GM10266 (cell line): ENCODE results near the gene PLXDC1.
A peak's percentile ranks its signal among the peaks of the same experiment; 100 is the strongest.

Experiments used
- DNase-seq: peaks from one replicate; pipeline ENCODE4 v3.0.0; 2012; ENCODE audit errors: extremely low spot score
- TF ChIP-seq, protein P1 (sequence below): IDR thresholded peaks from 2 replicates; pipeline ENCODE4 v1.5.1; 2012; ENCODE audit warnings: mild to moderate bottlenecking, low read depth; ENCODE audit not compliant: control insufficient read depth, insufficient read depth; ENCODE audit errors: missing control alignments

The PLXDC1 gene

GRCh38 chr17:39082482-39082881 is 69.0 kb downstream of the PLXDC1 start:
- TF ChIP-seq, protein P1, sequence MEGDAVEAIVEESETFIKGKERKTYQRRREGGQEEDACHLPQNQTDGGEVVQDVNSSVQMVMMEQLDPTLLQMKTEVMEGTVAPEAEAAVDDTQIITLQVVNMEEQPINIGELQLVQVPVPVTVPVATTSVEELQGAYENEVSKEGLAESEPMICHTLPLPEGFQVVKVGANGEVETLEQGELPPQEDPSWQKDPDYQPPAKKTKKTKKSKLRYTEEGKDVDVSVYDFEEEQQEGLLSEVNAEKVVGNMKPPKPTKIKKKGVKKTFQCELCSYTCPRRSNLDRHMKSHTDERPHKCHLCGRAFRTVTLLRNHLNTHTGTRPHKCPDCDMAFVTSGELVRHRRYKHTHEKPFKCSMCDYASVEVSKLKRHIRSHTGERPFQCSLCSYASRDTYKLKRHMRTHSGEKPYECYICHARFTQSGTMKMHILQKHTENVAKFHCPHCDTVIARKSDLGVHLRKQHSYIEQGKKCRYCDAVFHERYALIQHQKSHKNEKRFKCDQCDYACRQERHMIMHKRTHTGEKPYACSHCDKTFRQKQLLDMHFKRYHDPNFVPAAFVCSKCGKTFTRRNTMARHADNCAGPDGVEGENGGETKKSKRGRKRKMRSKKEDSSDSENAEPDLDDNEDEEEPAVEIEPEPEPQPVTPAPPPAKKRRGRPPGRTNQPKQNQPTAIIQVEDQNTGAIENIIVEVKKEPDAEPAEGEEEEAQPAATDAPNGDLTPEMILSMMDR: no peak
- no peak for DNase-seq

GRCh38 chr17:39081851-39082250 is 69.6 kb downstream of the PLXDC1 start:
- TF ChIP-seq, protein P1: no peak
- no peak for DNase-seq

GRCh38 chr17:39080421-39081078 is 70.9 kb downstream of the PLXDC1 start:
- TF ChIP-seq, protein P1: no peak
- DNase-seq: no peak

- no peak for DNase-seq
- TF ChIP-seq, protein P1: no peak
Measured at GRCh38 chr17:39079836-39080235, 71.6 kb downstream of the PLXDC1 start.

DNA sequence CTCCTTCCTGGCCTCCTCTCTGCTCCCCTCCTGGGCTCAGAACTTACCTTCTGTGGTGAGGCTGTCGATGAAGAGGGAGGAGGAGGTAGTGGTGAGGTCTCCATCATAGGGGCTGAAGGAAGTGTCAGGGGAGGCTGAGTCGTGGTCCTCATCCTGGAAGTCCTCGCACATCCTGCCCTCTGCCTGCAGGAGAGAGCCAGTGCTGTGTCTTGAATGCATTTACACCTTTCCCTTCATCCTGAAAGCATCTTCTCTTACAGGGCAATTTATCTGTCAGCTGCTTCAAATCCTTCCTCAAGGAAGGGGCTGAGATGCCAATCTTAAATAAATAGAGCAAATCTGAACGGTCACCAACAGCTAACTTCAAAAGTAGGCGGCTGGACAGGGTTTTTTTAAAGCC is 73.6 kb downstream of the PLXDC1 start:
- no peak for DNase-seq
- TF ChIP-seq, protein P1: peak; percentile 8

DNA sequence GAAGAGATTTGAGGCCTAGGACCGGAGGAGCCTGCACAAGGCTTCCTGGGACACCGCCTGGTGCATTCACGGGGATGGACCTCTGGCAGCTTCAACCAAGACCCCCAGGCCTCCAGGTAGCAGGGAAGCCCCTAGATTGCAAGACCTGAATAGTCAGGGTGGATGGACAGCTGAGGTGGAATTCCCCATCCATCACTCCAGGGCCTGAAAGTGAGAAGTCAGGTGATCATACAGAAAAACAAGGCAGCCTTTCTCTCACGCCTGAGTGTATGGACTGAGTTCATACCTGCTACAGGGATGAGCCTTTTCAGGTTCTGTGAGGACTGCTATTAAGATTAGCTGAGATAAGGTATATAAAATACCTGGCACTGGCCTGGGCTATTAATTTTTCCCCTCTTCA is 74.2 kb downstream of the PLXDC1 start:
- TF ChIP-seq, protein P1: no peak
- no peak for DNase-seq

GRCh38 chr17:39074676-39075075 is 76.8 kb downstream of the PLXDC1 start:
- TF ChIP-seq, protein P1: no peak
- DNase-seq: no peak
